Ovary (tissue), 9 donors: ENCODE data around the gene SMIM3. TPM values are rescaled to one million over a fixed set of nuclear protein-coding genes. Genes with fewer than 3 reads are reported as not detected.

Experiments used
- DNase-seq, 5 donors: peaks; one replicate each; pipeline ENCODE4 v3.0.0-alpha.2; 2019 to 2020
- H3K27ac ChIP-seq, 2 donors: fragments of 200-600 bp; one replicate each; pipeline versions ENCODE4 v1.5.1 to v1.8.0; 2019 to 2022
- H3K27me3 ChIP-seq: fragments of 200-600 bp; one replicate; pipeline ENCODE4 v1.8.0; 2022
- H3K36me3 ChIP-seq: fragments of 200-600 bp; sonication (generic); one replicate; pipeline ENCODE4 v1.5.1; 2019
- H3K4me1 ChIP-seq: one replicate; pipeline ENCODE4 v1.8.1; 2013; ENCODE audit warnings: mild to moderate bottlenecking, moderate library complexity; ENCODE audit not compliant: insufficient read depth
- H3K4me3 ChIP-seq: fragments of 200-600 bp; sonication (generic); one replicate; pipeline ENCODE4 v1.5.1; 2017
- H3K9me3 ChIP-seq, 2 donors: fragments of 200-600 bp in 1 of 2; sonication (generic) in 1 of 2; one replicate each; pipeline versions ENCODE4 v1.5.1 to v1.8.1; 2013 to 2019; ENCODE audit warnings: mild to moderate bottlenecking in 1 of 2, moderate library complexity in 1 of 2
- CTCF ChIP-seq, 3 donors: fragments of 450-650 bp in 2 of 3; fragments of 200-600 bp in 1 of 3; IDR thresholded peaks; one replicate each; pipeline versions ENCODE4 v1.5.1 to v1.8.0; 2016 to 2022; ENCODE audit warnings: antibody characterized with exemption in 3 of 3, mild to moderate bottlenecking in 1 of 3
- EP300 ChIP-seq: sonication (generic); formaldehyde crosslinking; IDR thresholded peaks from one replicate; pipeline ENCODE4 v1.6.1; 2017; ENCODE audit warnings: antibody characterized with exemption
- POLR2A ChIP-seq: fragments of 450-650 bp; IDR thresholded peaks from one replicate; pipeline ENCODE4 v1.6.1; 2017; ENCODE audit warnings: antibody characterized with exemption, mild to moderate bottlenecking, moderate library complexity
- WGBS, 3 donors: extraction: QIAGEN DNeasy Blood & Tissue Kit in 1 of 3; methylation state at CpG; one replicate each; pipeline versions ENCODE4 v1.1.5 to v1.1.7; 2013 to 2017; 5-methylcytosine and 5-hydroxymethylcytosine counted together
- intact Hi-C, 4 donors: fragments of 100-400 bp; cut with DNase I; formaldehyde crosslinking; loops; one replicate each; pipeline versions ENCODE4 v1.11.0 to v1.15.1; 2022 to 2023
- polyA plus RNA-seq, 2 donors: library from polyadenylated mRNA; stranded (reverse); fragments of 200-250 nt in 1 of 2; fragments of 350-450 nt in 1 of 2; fragmentation: Illumina TruSeq in 1 of 2; extraction: RNeasy Lipid Tissue Mini Kit (QIAGEN cat#74804) in 1 of 2; gene quantifications; one replicate each; pipeline ENCODE4 v1.2.3, GENCODE V29; 2013 to 2014
- total RNA-seq, 7 donors: library from RNA; depleted of rRNA in 2 of 7; stranded (reverse); fragments of >200 nt in 2 of 7; fragmentation: NEBNext Ultra II Directional in 3 of 7; extraction: Animal tissue kit (Norgen Biotek cat#: 25700) in 3 of 7; gene quantifications; one replicate each; pipeline versions ENCODE4 v1.1.0 to v1.2.4, GENCODE V29; 2016 to 2023
- donor health status: DM: no; HTN: no; CAD: no; lungs with moderate emphysema.
- donor health status: DM: no; HTN: no; CAD: no.
- donor health status: Bipolar disorder and iron deficiency.
- donor health status: DM: yes; HTN: yes; CAD: no.
- donor health status: DM: no; HTN: no; CAD: no.
- donor health status: DM: yes; HTN: yes; CAD: no.

The SMIM3 gene
- total and polyA plus RNA-seq, 9 donors = 14.7 to 33.6 (median 20.9) TPM

GRCh38 chr5:150765799-150766169 is 12.8 kb upstream of the SMIM3 start:
- intact Hi-C loops = no loop called here
- no peak overlapping the region for H3K4me3 ChIP-seq
- TF ChIP-seq POLR2A (no peak), CTCF (IDR thresholded peaks at IDR 0.05) (no peak), EP300 (no peak)
- H3K9me3 ChIP-seq = no peaks in the 10 kb centered on the region
- 89 to 95% (median 92%) methylated on average over 1 of the region's 1 CpG for WGBS, 3 donors
- H3K4me1 ChIP-seq = no peaks in the 10 kb centered on the region
- H3K27ac ChIP-seq = no peak overlapping the region
- H3K27me3 ChIP-seq = no peaks in the 10 kb centered on the region
- no peaks in the 10 kb centered on the region for H3K36me3 ChIP-seq
- DNase-seq = no peak

DNA sequence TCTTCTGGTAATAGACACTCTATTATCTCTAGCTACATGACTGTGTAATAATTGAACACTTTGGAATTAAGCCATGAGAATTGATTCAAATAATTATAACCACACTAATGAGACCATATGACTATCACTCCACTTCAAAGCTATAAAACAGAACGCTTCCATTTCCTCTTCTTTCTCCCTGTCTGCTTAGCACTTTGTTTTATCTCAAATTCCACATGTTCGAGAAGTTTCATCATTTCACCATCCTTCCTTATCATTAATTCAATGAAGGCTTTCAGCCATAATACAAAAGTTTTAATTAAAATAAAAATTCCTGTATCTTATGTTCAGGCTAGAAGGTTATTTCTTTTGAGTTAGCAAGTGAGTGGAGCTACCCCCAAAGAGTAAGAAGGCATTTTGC is 12.3 kb upstream of the SMIM3 start:
- no peak overlapping the region for H3K4me3 ChIP-seq
- no peak for TF ChIP-seq POLR2A
- no peak overlapping the region for H3K27ac ChIP-seq
- intact Hi-C loops = no loop called here
- no peaks in the 10 kb centered on the region for H3K27me3 ChIP-seq
- H3K36me3 ChIP-seq = no peaks in the 10 kb centered on the region
- no peak for DNase-seq
- H3K4me1 ChIP-seq = no peaks in the 10 kb centered on the region
- 45 to 51% (median 51%) methylated on average over 2 of the region's 2 CpGs for WGBS, 3 donors
- H3K9me3 ChIP-seq = no peaks in the 10 kb centered on the region

DNA sequence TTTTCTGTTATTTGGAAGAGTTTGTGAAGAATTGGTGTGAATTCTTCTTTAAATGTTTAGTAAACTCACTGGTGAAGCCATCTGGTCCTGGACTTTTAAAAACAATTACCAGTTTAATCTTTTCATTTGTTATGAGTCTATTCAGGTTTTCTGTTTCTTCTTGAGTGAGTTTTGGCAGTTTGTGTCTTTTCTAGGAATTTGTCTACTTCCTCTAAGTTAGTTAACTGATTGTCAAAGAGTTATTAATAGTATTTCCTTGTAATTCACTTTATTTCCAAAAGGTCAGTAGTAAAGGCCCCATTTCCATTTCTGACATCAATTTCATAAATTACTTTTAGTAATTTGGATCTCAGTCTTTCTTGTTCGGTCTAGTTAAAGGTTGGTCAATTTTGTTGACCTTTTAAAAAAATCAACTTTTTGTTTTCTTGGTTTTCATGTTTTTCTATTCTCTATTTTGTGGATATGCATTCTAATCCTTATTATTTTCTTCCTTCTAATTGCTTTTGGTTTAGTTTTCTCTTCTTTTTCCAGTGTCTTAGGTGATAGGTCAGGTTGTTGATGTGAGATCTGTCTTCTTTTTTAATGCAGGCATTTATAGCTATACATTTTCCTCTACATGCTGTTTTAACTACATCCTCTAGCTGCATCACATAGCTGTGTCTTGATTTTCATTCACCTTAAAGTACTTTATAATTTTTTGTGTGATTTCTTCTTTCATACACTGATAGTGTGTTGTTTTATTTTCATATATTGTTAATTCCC is 7.3 kb upstream of the SMIM3 start:
- intact Hi-C loops = no loop called here
- 60 to 76% (median 65%) methylated on average over 1 of the region's 1 CpG for WGBS, 3 donors
- no peaks in the 10 kb centered on the region for H3K36me3 ChIP-seq

DNA sequence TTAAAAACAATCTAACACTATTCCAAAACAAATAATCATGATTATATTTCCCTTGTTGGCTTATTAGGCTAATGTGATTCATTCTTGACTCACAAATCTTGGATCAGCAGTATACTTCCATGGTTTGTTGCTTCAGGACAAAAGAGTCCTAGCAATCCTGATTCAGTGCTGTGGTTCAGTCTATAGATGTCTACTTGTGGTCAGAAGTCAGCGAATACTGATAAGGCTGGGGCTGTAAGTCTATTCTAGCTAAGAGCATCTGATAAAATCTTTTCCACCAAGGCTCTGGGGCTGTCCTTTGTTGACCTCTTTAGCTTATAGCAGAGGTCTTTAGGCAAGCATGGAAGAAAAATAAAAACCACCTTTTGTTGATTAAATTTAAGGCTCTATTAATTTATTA is 4.4 kb upstream of the SMIM3 start:
- no peak overlapping the region for H3K27ac ChIP-seq
- WGBS, 3 donors = 64 to 79% (median 73%) methylated on average over 1 of the region's 1 CpG
- no peaks in the 10 kb centered on the region for H3K27me3 ChIP-seq
- DNase-seq = no peak
- H3K9me3 ChIP-seq = no peaks in the 10 kb centered on the region
- TF ChIP-seq POLR2A = no peak
- intact Hi-C loops = no loop called here
- peaks cover 4% of the 10 kb centered on the region for H3K4me1 ChIP-seq
- no peaks in the 10 kb centered on the region for H3K36me3 ChIP-seq
- H3K4me3 ChIP-seq = no peak overlapping the region

More for the DNA sequence above, 7.3 kb upstream of the SMIM3 start:
- no peaks in the 10 kb centered on the region for H3K4me1 ChIP-seq
- H3K27ac ChIP-seq = no peak overlapping the region
- no peaks in the 10 kb centered on the region for H3K9me3 ChIP-seq
- H3K27me3 ChIP-seq = no peaks in the 10 kb centered on the region
- no peak overlapping the region for H3K4me3 ChIP-seq
- DNase-seq = no peak
- TF ChIP-seq CTCF (IDR thresholded peaks at IDR 0.05) (no peak), EP300 (no peak), POLR2A (no peak)

DNA sequence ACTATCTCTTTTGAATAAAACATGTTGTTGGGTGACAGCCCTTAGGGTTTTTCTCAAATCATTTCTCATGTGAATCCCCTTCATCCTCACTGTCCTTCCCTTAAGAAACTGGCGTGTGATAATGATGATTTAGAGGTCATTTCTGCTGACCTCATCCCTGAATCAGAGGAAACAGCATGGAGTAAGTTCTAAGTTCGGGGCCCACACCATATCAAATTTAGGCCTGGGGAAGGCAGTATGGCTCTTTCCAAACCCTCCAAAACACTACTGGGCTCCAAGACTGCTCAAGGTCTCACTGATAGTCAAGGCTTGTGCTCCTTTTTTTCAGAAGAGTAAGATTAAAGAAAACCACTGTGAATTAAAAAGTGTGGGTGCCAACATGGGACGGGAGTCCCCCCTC is 872 bp upstream of the SMIM3 start:
- H3K27ac ChIP-seq = peak overlapping the region; percentile 84 to 89
- no peaks in the 10 kb centered on the region for H3K9me3 ChIP-seq
- H3K4me3 ChIP-seq = peak overlapping the region; percentile 83
- no peaks in the 10 kb centered on the region for H3K36me3 ChIP-seq
- H3K4me1 ChIP-seq = peaks cover 24% of the 10 kb centered on the region
- TF ChIP-seq POLR2A = no peak
- TF ChIP-seq EP300 = no peak
- TF ChIP-seq CTCF (IDR thresholded peaks at IDR 0.05) = no peak
- no peaks in the 10 kb centered on the region for H3K27me3 ChIP-seq
- intact Hi-C loops = no loop called here
- 40 to 48% (median 41%) methylated on average over 3 of the region's 3 CpGs for WGBS, 3 donors
- no peak for DNase-seq
